Measurements from ENCODE around the gene FARP1.
A peak's percentile ranks its signal among the peaks of the same experiment; 100 is the strongest.

FARP1 gene, protein sequence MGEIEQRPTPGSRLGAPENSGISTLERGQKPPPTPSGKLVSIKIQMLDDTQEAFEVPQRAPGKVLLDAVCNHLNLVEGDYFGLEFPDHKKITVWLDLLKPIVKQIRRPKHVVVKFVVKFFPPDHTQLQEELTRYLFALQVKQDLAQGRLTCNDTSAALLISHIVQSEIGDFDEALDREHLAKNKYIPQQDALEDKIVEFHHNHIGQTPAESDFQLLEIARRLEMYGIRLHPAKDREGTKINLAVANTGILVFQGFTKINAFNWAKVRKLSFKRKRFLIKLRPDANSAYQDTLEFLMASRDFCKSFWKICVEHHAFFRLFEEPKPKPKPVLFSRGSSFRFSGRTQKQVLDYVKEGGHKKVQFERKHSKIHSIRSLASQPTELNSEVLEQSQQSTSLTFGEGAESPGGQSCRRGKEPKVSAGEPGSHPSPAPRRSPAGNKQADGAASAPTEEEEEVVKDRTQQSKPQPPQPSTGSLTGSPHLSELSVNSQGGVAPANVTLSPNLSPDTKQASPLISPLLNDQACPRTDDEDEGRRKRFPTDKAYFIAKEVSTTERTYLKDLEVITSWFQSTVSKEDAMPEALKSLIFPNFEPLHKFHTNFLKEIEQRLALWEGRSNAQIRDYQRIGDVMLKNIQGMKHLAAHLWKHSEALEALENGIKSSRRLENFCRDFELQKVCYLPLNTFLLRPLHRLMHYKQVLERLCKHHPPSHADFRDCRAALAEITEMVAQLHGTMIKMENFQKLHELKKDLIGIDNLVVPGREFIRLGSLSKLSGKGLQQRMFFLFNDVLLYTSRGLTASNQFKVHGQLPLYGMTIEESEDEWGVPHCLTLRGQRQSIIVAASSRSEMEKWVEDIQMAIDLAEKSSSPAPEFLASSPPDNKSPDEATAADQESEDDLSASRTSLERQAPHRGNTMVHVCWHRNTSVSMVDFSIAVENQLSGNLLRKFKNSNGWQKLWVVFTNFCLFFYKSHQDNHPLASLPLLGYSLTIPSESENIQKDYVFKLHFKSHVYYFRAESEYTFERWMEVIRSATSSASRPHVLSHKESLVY

DNA sequence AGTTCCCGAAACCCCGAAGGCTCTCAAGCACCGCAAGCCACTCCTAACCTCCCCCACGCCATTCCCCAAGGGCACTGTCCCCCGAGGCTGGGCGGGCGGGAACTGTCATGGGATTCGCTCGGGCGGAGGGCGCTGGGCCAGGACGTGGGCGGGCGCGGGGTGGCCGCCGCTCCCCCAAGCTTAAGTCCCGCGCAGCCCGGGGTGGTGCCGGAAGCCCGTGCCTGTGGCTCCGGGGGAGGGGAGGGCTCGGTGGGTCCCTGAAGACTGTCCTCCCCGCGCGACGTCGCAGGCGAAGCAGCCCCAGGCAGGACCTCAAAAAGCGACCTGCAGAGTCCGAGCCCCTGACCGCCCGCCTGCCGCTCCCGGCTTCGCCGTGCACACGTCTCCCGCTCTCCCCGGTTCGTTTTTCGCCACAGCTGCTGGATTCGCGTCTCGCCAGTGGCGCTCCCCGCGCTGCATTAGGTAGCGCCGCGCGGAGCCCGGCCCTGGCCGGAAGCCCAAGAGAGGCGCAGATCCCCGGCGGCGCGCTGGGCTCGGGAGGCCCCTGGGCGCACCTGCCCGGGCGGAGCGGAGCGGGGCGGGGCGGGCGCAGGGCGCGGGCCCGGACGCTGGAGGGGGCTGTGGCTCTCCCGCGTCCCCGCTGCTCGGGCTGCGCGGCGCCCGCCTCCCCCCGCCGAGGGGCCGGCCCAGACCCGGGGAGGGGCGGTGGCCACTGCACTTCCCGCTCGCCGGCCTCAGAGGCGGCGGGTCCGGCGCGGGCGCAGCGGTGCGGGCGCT, at the start of gene FARP1:
FARP1 (plus strand) TSS at position 715 of the 777 bp plus-strand sequence. CDS start 70,149 bp downstream, outside the sequence.
- DNase-seq (ENCODE audit: low read depth in 1 of 2, low spot score in 1 of 2): peak in 1 of 2 donors; percentile 4

DNA sequence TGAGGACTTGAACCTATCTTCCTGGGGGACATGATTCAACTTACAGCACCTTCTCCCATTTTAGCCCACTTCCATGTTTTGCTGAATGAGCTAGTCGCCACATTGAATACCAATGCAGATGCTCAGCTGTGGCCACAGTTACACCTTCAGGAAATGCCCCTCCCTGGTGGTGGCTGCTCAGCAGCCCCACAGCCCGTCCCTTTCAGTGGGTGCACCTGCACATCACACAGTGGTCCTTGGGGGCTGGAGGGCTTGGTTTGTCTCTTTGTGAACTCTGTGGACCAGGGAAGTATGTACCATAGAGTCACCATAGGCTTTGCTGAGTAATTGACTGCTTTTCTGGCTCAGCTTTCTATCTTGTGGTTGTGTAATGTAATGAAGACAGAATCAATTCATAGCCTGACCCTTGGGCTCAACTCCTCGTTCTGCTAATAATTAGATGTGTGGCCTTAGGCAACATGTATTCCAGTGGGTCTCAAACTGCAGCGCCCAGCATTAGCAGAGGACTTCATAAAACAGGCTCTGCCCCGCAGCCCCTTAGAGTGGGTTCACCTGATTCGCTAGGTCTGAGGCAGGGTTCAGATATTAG, 48.1 kb upstream of the FARP1 start:
- DNase-seq (ENCODE audit: low read depth in 1 of 2, low spot score in 1 of 2): no peak

DNA sequence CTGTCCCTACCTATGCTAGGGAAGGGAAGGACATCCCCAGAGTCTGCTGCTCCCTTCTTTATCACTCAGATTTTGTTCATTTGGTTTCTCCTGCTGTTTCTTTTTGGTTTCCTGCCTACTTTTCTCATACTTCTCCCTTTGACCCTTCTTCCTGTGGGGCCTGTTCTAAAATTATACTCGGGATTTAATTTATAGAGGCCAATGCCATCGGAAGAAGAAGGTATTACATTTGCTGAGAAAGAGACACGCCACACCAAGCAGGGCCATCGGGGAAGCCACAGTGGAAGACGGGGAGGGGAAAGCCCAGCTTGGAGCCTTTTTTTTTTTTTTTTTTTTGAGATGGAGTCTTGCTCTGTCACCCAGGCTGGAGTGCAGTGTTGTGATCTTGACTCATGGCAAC, 46.8 kb upstream of the FARP1 start:
- no peak for DNase-seq (ENCODE audit: low read depth in 1 of 2, low spot score in 1 of 2)

GRCh38 chr13:98097749-98098148, 45.1 kb upstream of the FARP1 start:
- DNase-seq (ENCODE audit: low read depth in 1 of 2, low spot score in 1 of 2): no peak

DNA sequence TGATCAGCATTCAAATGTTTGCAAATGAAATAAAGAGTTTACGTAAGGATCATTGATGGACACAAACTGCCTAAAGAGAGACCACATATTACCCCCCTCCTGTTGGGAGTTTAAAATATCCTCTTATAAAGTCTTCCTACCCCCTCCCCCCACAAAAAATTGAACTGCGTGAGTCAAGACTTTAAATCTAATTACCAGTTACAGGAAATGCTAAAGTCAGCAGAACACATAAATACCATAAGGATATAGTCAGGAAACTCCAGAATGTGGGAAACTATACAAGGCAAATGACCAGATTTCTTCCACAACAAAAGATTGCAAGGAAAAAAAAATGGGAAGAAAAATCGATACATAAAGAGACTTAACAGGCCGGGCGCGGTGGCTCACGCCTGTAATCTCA, 44.4 kb upstream of the FARP1 start:
- no peak for DNase-seq (ENCODE audit: low read depth in 1 of 2, low spot score in 1 of 2)

DNA sequence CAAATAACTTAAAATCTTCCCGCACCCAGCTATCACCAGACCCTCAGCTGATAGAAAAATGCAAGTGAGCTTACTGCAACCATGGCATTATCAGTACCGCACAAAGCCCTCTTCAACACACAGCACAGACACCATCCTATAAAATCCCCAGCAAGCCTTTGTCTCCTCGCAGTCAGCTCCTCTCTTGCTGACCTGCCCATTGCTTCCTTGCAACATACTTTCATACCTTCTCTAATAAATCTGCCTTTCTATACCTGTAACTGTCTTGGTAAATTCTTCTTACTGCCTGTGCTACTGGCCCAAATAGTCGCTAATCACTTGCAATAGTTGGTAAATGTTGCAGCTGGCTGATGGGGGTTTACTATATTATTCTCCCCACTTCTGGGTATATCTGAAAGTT, 43.3 kb upstream of the FARP1 start:
- DNase-seq (ENCODE audit: low read depth in 1 of 2, low spot score in 1 of 2): no peak

DNA sequence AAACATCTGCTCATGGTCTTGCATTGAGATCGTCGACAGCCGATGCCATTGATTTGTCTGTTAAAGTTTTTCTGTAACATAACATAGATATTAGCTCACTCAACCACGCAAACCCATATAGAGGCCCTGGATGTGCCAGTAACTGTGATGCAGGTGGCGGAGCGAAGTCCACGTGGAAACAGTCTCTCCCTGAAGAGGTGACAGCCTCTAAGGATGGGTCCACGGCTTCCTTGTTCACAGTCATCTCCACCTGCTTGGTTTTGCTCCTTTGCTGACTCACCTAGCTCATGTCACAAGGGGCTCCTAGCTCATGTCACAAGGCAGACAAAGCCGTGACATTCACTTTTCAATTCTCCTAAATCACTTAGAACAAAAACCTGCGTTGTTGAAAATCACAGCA, 42.4 kb upstream of the FARP1 start:
- DNase-seq (ENCODE audit: low read depth in 1 of 2, low spot score in 1 of 2): no peak

- DNase-seq (ENCODE audit: low read depth in 1 of 2, low spot score in 1 of 2): no peak
Observed at GRCh38 chr13:98103531-98103930, 39.4 kb upstream of the FARP1 start.

DNA sequence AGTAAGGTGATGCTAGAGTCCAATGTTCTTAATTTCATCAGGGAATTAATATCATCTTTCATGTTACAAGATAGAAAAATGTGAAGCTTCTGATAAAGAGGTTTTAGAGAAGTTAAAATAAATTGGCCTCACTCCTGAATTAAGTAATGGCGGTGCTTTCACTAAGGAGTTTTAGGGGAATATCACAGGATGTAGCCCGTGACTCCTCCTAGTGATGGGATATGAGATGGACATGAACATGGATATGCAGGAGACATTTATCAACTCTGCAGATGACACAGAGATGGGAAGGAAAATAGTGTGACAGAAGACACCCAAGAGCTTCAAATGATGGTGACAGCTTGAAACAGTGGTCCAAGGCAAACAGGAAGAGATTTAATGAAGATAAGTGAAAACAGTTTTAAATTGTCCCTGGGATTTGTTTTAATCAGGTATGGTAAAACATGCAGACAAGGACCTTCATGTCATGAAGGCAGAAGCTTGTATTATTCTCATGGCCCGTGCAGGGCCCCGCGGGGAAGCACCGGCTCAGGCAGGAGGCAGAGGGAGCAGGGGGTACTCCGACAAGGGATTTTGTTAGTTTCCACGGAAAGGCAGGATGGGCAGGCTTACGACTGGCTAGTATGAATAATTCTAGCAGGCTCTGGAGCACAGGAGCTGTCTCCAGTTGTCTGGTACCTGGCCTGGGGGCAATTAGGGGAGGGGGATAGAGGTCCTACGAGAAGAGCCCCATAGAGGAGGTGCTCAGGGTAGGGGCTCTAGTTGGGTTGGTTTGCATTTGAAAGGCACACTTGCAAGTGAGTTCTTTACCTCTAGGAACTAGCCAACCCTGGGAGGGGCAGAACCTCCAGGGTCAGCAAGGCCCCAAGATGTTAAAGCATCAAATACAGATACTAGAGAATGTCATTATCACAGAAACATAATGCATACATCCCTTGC, 38.7 kb upstream of the FARP1 start:
- no peak for DNase-seq (ENCODE audit: low read depth in 1 of 2, low spot score in 1 of 2)

- no peak for DNase-seq (ENCODE audit: low read depth in 1 of 2, low spot score in 1 of 2)
Observed at GRCh38 chr13:98105929-98106336, 37.0 kb upstream of the FARP1 start.

- DNase-seq (ENCODE audit: low read depth in 1 of 2, low spot score in 1 of 2): no peak
Observed at GRCh38 chr13:98108341-98108740, 34.6 kb upstream of the FARP1 start.

DNA sequence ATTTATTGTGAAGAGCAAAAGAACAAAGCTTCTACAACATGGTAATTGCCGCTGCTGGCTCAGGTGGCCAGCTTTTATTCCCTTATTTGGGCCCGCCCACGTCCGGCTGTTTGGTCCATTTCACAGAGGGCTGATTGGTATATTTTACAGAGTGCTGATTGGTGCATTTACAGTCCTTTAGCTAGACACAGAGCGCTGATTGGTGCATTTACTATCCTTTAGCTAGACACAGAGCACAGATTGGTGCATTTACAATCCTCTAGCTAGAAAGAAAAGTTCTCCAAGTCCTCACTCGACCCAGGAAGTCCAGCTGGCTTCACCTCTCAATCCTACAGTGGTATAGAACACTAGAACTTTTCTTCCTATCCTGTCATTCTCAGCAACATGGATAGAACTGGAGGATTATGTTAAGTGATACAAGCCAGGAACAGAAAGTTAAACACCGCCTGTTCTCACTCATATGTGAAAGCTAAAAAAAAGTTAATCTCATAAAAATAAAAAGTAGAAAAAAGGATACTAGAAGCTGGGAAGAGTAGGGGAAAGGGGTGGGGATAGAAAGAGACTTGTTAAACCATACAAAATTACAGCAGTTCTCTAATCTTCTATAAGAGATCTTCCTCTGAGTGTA, 33.6 kb upstream of the FARP1 start:
- DNase-seq (ENCODE audit: low read depth in 1 of 2, low spot score in 1 of 2): no peak

GRCh38 chr13:98110749-98111148, 32.1 kb upstream of the FARP1 start:
- no peak for DNase-seq (ENCODE audit: low read depth in 1 of 2, low spot score in 1 of 2)

DNA sequence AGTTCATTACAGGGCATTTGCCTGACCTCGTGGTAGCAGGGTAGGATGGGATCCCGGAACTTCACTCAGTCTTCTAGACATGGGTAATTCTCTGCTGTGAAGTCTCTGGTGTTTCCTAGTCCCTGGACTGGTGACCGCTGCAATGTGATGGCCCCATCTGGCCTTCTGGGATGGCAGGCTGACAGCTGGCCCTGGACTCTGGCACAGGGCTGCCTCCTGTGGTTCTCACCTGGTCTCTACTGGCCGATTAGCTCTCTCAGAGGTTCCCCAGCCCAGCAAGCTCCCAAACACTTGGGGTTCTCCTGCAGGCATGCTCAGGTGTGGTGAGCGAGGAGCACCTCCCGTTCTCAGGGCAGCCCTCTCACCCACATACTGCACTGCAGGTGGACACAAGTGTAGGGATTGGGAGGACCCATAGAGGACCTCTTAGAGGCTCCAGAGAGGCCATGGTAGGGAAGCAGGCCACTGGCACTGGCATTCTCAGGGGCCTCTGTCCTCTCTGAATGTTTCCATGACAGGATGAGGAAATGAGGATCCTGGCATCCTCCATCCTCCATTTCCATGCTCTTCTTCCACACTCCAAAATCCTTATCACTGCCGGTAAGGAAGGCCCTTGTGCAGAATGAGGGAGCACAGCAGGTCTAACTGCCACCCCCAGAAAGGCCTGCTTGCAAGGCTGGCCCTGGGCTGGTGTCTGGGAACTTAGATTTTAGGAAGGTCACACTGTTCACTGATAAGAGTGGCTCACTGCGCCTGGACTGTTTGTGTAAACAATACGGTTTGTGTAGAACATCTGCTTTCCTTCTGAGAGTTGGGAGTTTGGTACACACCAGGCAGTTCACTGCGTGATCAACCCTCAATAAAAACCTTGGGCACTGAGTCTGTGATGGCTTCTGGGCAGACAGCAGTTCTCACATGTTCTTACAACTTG, 31.5 kb upstream of the FARP1 start:
- DNase-seq (ENCODE audit: low read depth in 1 of 2, low spot score in 1 of 2): no peak

DNA sequence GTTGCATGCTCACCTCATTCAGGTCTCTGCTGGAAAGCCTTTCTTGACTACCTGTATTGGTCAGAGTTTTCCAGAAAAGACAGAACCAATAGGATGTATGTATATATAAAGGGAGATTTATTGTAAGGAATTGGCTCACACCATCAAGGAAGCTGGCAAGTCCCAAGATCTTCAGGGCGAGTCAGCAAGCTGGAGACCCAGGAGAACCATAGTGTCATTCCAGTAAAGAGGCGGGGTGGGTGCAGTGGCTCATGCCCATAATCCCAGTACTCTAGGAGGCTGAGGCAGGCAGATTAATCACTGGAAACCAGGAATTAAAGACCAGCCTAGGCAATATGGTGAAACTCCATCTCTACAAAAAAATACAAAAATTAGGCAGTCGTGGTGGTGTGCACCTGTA, 30.4 kb upstream of the FARP1 start:
- no peak for DNase-seq (ENCODE audit: low read depth in 1 of 2, low spot score in 1 of 2)

- DNase-seq (ENCODE audit: low read depth in 1 of 2, low spot score in 1 of 2): no peak
Observed at GRCh38 chr13:98118865-98119264, 24.0 kb upstream of the FARP1 start.

GRCh38 chr13:98123176-98123575, 19.7 kb upstream of the FARP1 start:
- DNase-seq (ENCODE audit: low read depth in 1 of 2, low spot score in 1 of 2): no peak
